Mesenchymal stem cell (in vitro differentiated cells and primary cell): Measurements from ENCODE around the gene ST6GAL2.

Experiments used
- DNase-seq: peaks from one replicate; pipeline ENCODE4 v3.0.0-alpha.2; 2013
- H2AFZ ChIP-seq: one replicate; pipeline ENCODE4 v1.6.1; 2013; ENCODE audit warnings: low read depth, mild to moderate bottlenecking, control low read depth, inconsistent platforms, low read length, moderate library complexity
- H2AK5ac ChIP-seq: 2 replicates; pipeline ENCODE4 v1.6.1; 2013; ENCODE audit warnings: low read length, moderate library complexity, mild to moderate bottlenecking, inconsistent platforms; ENCODE audit not compliant: severe bottlenecking
- H2BK120ac ChIP-seq: one replicate; pipeline ENCODE4 v1.6.1; 2013; ENCODE audit warnings: low read depth, mild to moderate bottlenecking, inconsistent platforms, low read length, moderate library complexity
- H2BK12ac ChIP-seq, 2 experiments: one replicate each; pipeline ENCODE4 v1.6.1; 2013; ENCODE audit warnings: inconsistent platforms in 2 of 2, low read length in 2 of 2, mild to moderate bottlenecking in 2 of 2, moderate library complexity in 2 of 2, control low read depth in 1 of 2
- H2BK15ac ChIP-seq: one replicate; pipeline ENCODE4 v1.6.1; 2013; ENCODE audit warnings: mild to moderate bottlenecking, low read depth, inconsistent platforms; ENCODE audit not compliant: poor library complexity, severe bottlenecking
- H2BK5ac ChIP-seq: 2 replicates; pipeline ENCODE4 v1.6.1; 2013; ENCODE audit warnings: low read depth, mild to moderate bottlenecking, low read length, control low read depth, inconsistent platforms; ENCODE audit not compliant: poor library complexity, severe bottlenecking
- H3K14ac ChIP-seq, 2 experiments: one replicate each; pipeline ENCODE4 v1.6.1; 2013; ENCODE audit warnings: inconsistent platforms in 2 of 2, low read length in 2 of 2, control low read depth in 1 of 2, mild to moderate bottlenecking in 1 of 2, moderate library complexity in 1 of 2
- H3K18ac ChIP-seq, 2 experiments: one replicate each; pipeline ENCODE4 v1.6.1; 2013; ENCODE audit warnings: inconsistent platforms in 2 of 2, low read length in 2 of 2, control low read depth in 1 of 2, low read depth in 1 of 2, mild to moderate bottlenecking in 1 of 2
- H3K23ac ChIP-seq, 2 experiments: one replicate each; pipeline ENCODE4 v1.6.1; 2013; ENCODE audit warnings: inconsistent platforms in 2 of 2, low read length in 2 of 2, mild to moderate bottlenecking in 2 of 2, moderate library complexity in 2 of 2, control low read depth in 1 of 2
- H3K27ac ChIP-seq: 2 replicates; pipeline ENCODE4 v1.5.1; 2013; ENCODE audit warnings: mild to moderate bottlenecking, moderate library complexity, low read length, control low read depth, inconsistent platforms; ENCODE audit not compliant: poor library complexity, severe bottlenecking
- H3K27me3 ChIP-seq, 2 experiments: 2 replicates each; pipeline versions ENCODE4 v1.6.1 to v1.7.0; 2013; ENCODE audit warnings: low read length in 2 of 2, mild to moderate bottlenecking in 2 of 2, moderate library complexity in 2 of 2, control low read depth in 1 of 2, inconsistent platforms in 1 of 2; ENCODE audit not compliant: control insufficient read depth in 1 of 2, insufficient read depth in 1 of 2
- H3K36me3 ChIP-seq, 2 experiments: 2 replicates each; pipeline versions ENCODE4 v1.6.1 to v1.7.0; 2013; ENCODE audit warnings: low read length in 2 of 2, control low read depth in 1 of 2, inconsistent platforms in 1 of 2, low read depth in 1 of 2, mild to moderate bottlenecking in 1 of 2; ENCODE audit not compliant: insufficient read depth in 2 of 2, control insufficient read depth in 1 of 2
- H3K4ac ChIP-seq, 2 experiments: one replicate each; pipeline ENCODE4 v1.6.1; 2013; ENCODE audit warnings: inconsistent platforms in 2 of 2, low read length in 2 of 2, mild to moderate bottlenecking in 2 of 2, moderate library complexity in 2 of 2, control low read depth in 1 of 2, low read depth in 1 of 2
- H3K4me1 ChIP-seq: 2 replicates; pipeline ENCODE4 v1.6.1; 2013; ENCODE audit warnings: low read depth, low read length, control low read depth; ENCODE audit not compliant: control insufficient read depth, insufficient read depth
- H3K4me2 ChIP-seq: 2 replicates; pipeline ENCODE4 v1.6.1; 2013; ENCODE audit warnings: low read length, mild to moderate bottlenecking, inconsistent platforms; ENCODE audit not compliant: poor library complexity, severe bottlenecking
- H3K4me3 ChIP-seq, 2 experiments: 2 replicates each; pipeline versions ENCODE4 v1.5.1 to v1.7.0; 2013; ENCODE audit warnings: low read length in 2 of 2, mild to moderate bottlenecking in 2 of 2, control low read depth in 1 of 2, low read depth in 1 of 2; ENCODE audit not compliant: insufficient read depth in 1 of 2
- H3K79me1 ChIP-seq: replicated peaks from 2 replicates; pipeline ENCODE4 v1.6.1; 2013; ENCODE audit warnings: mild to moderate bottlenecking, control low read depth, low read length, inconsistent platforms; ENCODE audit not compliant: poor library complexity, severe bottlenecking
- H3K9ac ChIP-seq: 2 replicates; pipeline ENCODE4 v1.7.0; 2013; ENCODE audit warnings: mild to moderate bottlenecking, low read length, moderate library complexity
- H3K9me3 ChIP-seq: 2 replicates; pipeline ENCODE4 v1.7.0; 2013; ENCODE audit warnings: mild to moderate bottlenecking, low read length; ENCODE audit not compliant: control insufficient read depth
- H4K8ac ChIP-seq: one replicate; pipeline ENCODE4 v1.6.1; 2013; ENCODE audit warnings: inconsistent platforms, mild to moderate bottlenecking, low read length, moderate library complexity
- H4K91ac ChIP-seq: one replicate; pipeline ENCODE4 v1.6.1; 2013; ENCODE audit warnings: mild to moderate bottlenecking, low read length, inconsistent platforms
- WGBS: methylation state at CpG from one replicate; pipeline ENCODE4 v1.1.7; 2013; ENCODE audit warnings: mixed read lengths; 5-methylcytosine and 5-hydroxymethylcytosine counted together

ST6GAL2 gene

DNA sequence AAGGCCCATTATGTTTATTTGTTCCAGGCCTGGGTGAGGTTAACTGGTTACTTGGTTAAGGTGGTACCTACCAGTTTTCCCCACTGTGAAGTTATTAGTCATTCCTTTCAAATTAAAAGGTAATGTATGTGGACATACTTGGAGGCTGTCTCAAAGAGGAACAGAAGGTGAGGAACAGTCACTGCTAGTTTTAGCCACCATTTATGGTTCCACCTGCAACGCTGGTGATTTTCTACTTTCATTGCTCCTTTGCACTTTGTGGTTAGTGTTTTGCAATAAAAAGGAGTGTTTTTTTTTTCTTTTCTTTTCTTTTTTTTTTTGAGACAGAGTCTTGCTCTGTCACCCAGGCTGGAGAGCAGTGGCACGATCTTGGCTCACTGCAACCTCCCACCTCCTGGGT, 6.1 kb upstream of the ST6GAL2 start:
- H3K4me3 ChIP-seq: no peak overlapping the region
- no peak overlapping the region for H2BK12ac ChIP-seq
- H3K4ac ChIP-seq: no peak overlapping the region
- no peak overlapping the region for H3K14ac ChIP-seq
- H3K23ac ChIP-seq: no peak overlapping the region
- no peak overlapping the region for H2BK120ac ChIP-seq
- no peak overlapping the region for H3K18ac ChIP-seq
- no peak for DNase-seq
- no peaks in the 10 kb centered on the region for H3K79me1 ChIP-seq
- H3K9me3 ChIP-seq: no peaks in the 10 kb centered on the region
- peaks cover 3% of the 10 kb centered on the region for H3K4me1 ChIP-seq
- H3K4me2 ChIP-seq: no peak overlapping the region
- H3K36me3 ChIP-seq: no peaks in the 10 kb centered on the region
- no peak overlapping the region for H4K8ac ChIP-seq
- no peak overlapping the region for H2AFZ ChIP-seq
- no peak overlapping the region for H3K27ac ChIP-seq
- H2BK15ac ChIP-seq: no peak overlapping the region
- H3K27me3 ChIP-seq: peaks cover 0 to 29% of the 10 kb centered on the region in 2 experiments
- H2AK5ac ChIP-seq: no peak overlapping the region
- WGBS: 75% methylated on average over 2 of the region's 2 CpGs
- H3K9ac ChIP-seq: no peak overlapping the region
- no peak overlapping the region for H4K91ac ChIP-seq
- H2BK5ac ChIP-seq: no peak overlapping the region

GRCh38 chr2:106890606-106891005, 4.6 kb upstream of the ST6GAL2 start:
- no peak overlapping the region for H3K27ac ChIP-seq
- H3K18ac ChIP-seq: no peak overlapping the region
- no peak overlapping the region for H4K91ac ChIP-seq
- H3K4me1 ChIP-seq: peaks cover 6% of the 10 kb centered on the region
- H3K9ac ChIP-seq: no peak overlapping the region
- H3K4ac ChIP-seq: no peak overlapping the region
- no peak overlapping the region for H3K14ac ChIP-seq
- no peak overlapping the region for H2BK120ac ChIP-seq
- H3K23ac ChIP-seq: no peak overlapping the region
- H2BK12ac ChIP-seq: no peak overlapping the region
- no peak overlapping the region for H2BK5ac ChIP-seq
- H4K8ac ChIP-seq: no peak overlapping the region
- no peaks in the 10 kb centered on the region for H3K9me3 ChIP-seq
- peaks cover 0 to 36% of the 10 kb centered on the region in 2 experiments for H3K27me3 ChIP-seq
- H3K4me2 ChIP-seq: no peak overlapping the region
- no peaks in the 10 kb centered on the region for H3K36me3 ChIP-seq
- 54% methylated on average over 5 of the region's 5 CpGs for WGBS
- H3K79me1 ChIP-seq: no peaks in the 10 kb centered on the region
- no peak for DNase-seq
- no peak overlapping the region for H2BK15ac ChIP-seq
- H2AK5ac ChIP-seq: no peak overlapping the region
- no peak overlapping the region for H2AFZ ChIP-seq
- H3K4me3 ChIP-seq: no peak overlapping the region

GRCh38 chr2:106886916-106887758, 1.2 kb upstream of the ST6GAL2 start:
- Histone ChIP-seq H3K4me2 (peak overlapping the region; percentile 98), H3K4me1 (peaks cover 7% of the 10 kb centered on the region), H2AFZ (no peak overlapping the region), H4K8ac (no peak overlapping the region), H3K4me3 (peak overlapping the region; percentile 49 to 87), H2AK5ac (no peak overlapping the region), H2BK5ac (peak overlapping the region; percentile 36), H4K91ac (no peak overlapping the region), H3K36me3 (no peaks in the 10 kb centered on the region), H3K27ac (no peak overlapping the region), H3K9ac (no peak overlapping the region), H2BK120ac (no peak overlapping the region), H3K27me3 (peaks cover 0 to 67% of the 10 kb centered on the region in 2 experiments), H2BK15ac (no peak overlapping the region), H3K79me1 (peaks cover 4% of the 10 kb centered on the region), H2BK12ac (no peak overlapping the region), H3K18ac (no peak overlapping the region), H3K4ac (no peak overlapping the region), H3K23ac (no peak overlapping the region), H3K9me3 (no peaks in the 10 kb centered on the region), H3K14ac (no peak overlapping the region)
- WGBS: 1% methylated on average over 37 of the region's 71 CpGs
- peak; percentile 6 for DNase-seq

DNA sequence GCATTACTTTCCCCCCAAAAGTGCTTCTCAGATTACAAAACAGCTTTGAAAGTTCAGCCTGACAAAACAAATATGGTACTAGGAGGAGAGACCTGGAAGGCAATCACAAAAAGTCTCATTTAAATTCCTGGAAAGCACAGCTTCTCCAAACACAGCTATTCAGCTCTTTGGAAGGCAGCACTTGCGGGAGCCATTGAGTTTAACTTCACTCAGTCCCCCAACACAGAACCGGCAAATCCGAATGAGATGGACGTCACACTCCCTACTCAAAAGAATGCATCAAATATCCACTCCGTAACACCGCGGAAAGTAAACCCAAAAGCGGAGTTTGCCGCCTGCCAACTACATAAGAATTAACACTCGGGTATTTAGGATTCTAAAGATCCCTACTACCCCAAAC, 638 bp downstream of the ST6GAL2 start:
- DNase-seq: no peak
- Histone ChIP-seq H3K4me3 (no peak overlapping the region), H3K79me1 (peaks cover 9% of the 10 kb centered on the region), H3K36me3 (no peaks in the 10 kb centered on the region), H3K27ac (no peak overlapping the region), H3K4ac (no peak overlapping the region), H3K9me3 (no peaks in the 10 kb centered on the region), H2BK15ac (no peak overlapping the region), H4K91ac (no peak overlapping the region), H3K23ac (no peak overlapping the region), H2AK5ac (no peak overlapping the region), H3K4me1 (peaks cover 6% of the 10 kb centered on the region), H2AFZ (no peak overlapping the region), H3K9ac (no peak overlapping the region), H4K8ac (no peak overlapping the region), H3K14ac (no peak overlapping the region), H2BK5ac (no peak overlapping the region), H2BK12ac (no peak overlapping the region), H3K18ac (no peak overlapping the region), H3K4me2 (peak overlapping the region; percentile 98), H2BK120ac (no peak overlapping the region), H3K27me3 (peaks cover 0 to 63% of the 10 kb centered on the region in 2 experiments)
- WGBS: 2% methylated on average over 10 of the region's 10 CpGs
